A549 (cell line): ENCODE results near the gene NKAIN4. TPM values are rescaled to one million over a fixed set of nuclear protein-coding genes. Genes with fewer than 3 reads are reported as not detected.

Source experiments
- ATAC-seq, 2 experiments: fragments of 200-7000 bp in 1 of 2; fragments of >200 bp in 1 of 2; cut with Nextera tagmentation in 1 of 2; cut with Tn5 transposase in 1 of 2; 3 replicates each; pipeline versions ENCODE4 v1.8.0 to v1.9.1; 2018 to 2020; ENCODE audit warnings: mild to moderate bottlenecking in 1 of 2, moderate library complexity in 1 of 2
- CTCF ChIA-PET: fragments of 300-600 bp; sonication (Branson Sonifier 250); formaldehyde crosslinking; extraction: SDS; loops from one replicate; lab custom pipeline; 2021; ENCODE audit warnings: antibody characterized with exemption, inconsistent platforms; lab: Yijun Ruan, JAX
- POLR2A ChIA-PET: fragments of 350-600 bp; formaldehyde crosslinking; extraction: SDS; loops from one replicate; lab custom pipeline; 2021; ENCODE audit warnings: antibody characterized with exemption, inconsistent platforms; lab: Yijun Ruan, JAX
- DNase-seq, 2 experiments: peaks; one replicate each; pipeline versions ENCODE4 v3.0.0 to v3.0.0-alpha.2; 2011 to 2016; ENCODE audit warnings: low read depth in 1 of 2, low spot score in 1 of 2
- FAIRE-seq: peaks from 2 replicates; lab custom pipeline; 2011; peaks lifted over from hg19 to GRCh38; lab: Jason Lieb, UNC
- H3K27ac ChIP-seq, 2 experiments: fragments of >200 bp; sonication (Bioruptor Twin); formaldehyde crosslinking; 3 replicates each; pipeline ENCODE4 v1.5.1; 2016 to 2017
- H3K4me1 ChIP-seq: fragments of >200 bp; sonication (Bioruptor Twin); formaldehyde crosslinking; 3 replicates; pipeline ENCODE4 v1.6.1; 2016
- H3K4me2 ChIP-seq: fragments of >200 bp; sonication (Bioruptor Twin); formaldehyde crosslinking; 3 replicates; pipeline ENCODE4 v1.6.1; 2016
- H3K4me3 ChIP-seq: fragments of >200 bp; sonication (Bioruptor Twin); formaldehyde crosslinking; 3 replicates; pipeline ENCODE4 v1.5.1; 2016
- H3K9me3 ChIP-seq: fragments of >200 bp; sonication (Bioruptor Twin); formaldehyde crosslinking; 3 replicates; pipeline ENCODE4 v1.6.1; 2016
- ATOH8 ChIP-seq: fragments of 250-450 bp; sonication (Bioruptor Pico); IDR thresholded peaks from 2 replicates; pipeline ENCODE4 v1.5.0; 2020; ENCODE audit warnings: low read depth, mild to moderate bottlenecking, moderate library complexity
- BHLHE40 ChIP-seq: IDR thresholded peaks from 2 replicates; pipeline ENCODE4 v1.6.1; 2012; ENCODE audit warnings: low read depth, low read length, inconsistent platforms
- CHD2 ChIP-seq: fragments of 150-350 bp; IDR thresholded peaks from 2 replicates; pipeline ENCODE4 v1.6.1; 2014; ENCODE audit warnings: low read length; ENCODE audit not compliant: partially characterized antibody
- E2F6 ChIP-seq: IDR thresholded peaks from 2 replicates; pipeline ENCODE4 v1.6.1; 2012; ENCODE audit warnings: low read depth, borderline replicate concordance
- EHF ChIP-seq: fragments of 250-450 bp; sonication (Bioruptor Pico); IDR thresholded peaks from 2 replicates; pipeline ENCODE4 v1.5.0; 2020; ENCODE audit warnings: mild to moderate bottlenecking
- ESRRA ChIP-seq: fragments of 150-350 bp; IDR thresholded peaks from 2 replicates; pipeline ENCODE4 v1.6.1; 2014; ENCODE audit warnings: mild to moderate bottlenecking, low read length, borderline replicate concordance
- HES2 ChIP-seq: fragments of >200 bp; sonication (Bioruptor Twin); formaldehyde crosslinking; IDR thresholded peaks from 2 replicates; pipeline ENCODE4 v1.6.1; 2016
- HMGXB4 ChIP-seq: fragments of 250-450 bp; sonication (Bioruptor Pico); IDR thresholded peaks from 2 replicates; pipeline ENCODE4 v1.5.0; 2021; ENCODE audit warnings: mild to moderate bottlenecking, moderate library complexity, borderline replicate concordance
- HOXA7 ChIP-seq: fragments of 250-450 bp; sonication (Bioruptor Pico); IDR thresholded peaks from 2 replicates; pipeline ENCODE4 v1.5.0; 2020; ENCODE audit warnings: mild to moderate bottlenecking, moderate library complexity
- HOXB13 ChIP-seq: fragments of 250-450 bp; sonication (Bioruptor Pico); IDR thresholded peaks from 2 replicates; pipeline ENCODE4 v1.5.0; 2020; ENCODE audit warnings: low read depth, mild to moderate bottlenecking, moderate library complexity
- NR3C1 ChIP-seq: fragments of >200 bp; sonication (Bioruptor Twin); formaldehyde crosslinking; IDR thresholded peaks from 3 replicates; pipeline ENCODE4 v1.6.1; 2017
- PBX3 ChIP-seq: IDR thresholded peaks from 2 replicates; pipeline ENCODE4 v1.6.1; 2012
- PHF8 ChIP-seq: fragments of 200-600 bp; sonication (generic); IDR thresholded peaks from 2 replicates; pipeline ENCODE4 v1.6.1; 2016; ENCODE audit warnings: low read depth, mild to moderate bottlenecking, antibody characterized with exemption, moderate library complexity, borderline replicate concordance
- POLR2A ChIP-seq: IDR thresholded peaks from 2 replicates; pipeline ENCODE4 v1.6.1; 2012; ENCODE audit warnings: mild to moderate bottlenecking, low read length
- REST ChIP-seq: fragments of 200-600 bp; sonication (generic); IDR thresholded peaks from 2 replicates; pipeline ENCODE4 v1.6.1; 2016; ENCODE audit warnings: antibody characterized with exemption, mild to moderate bottlenecking, moderate library complexity
- SMC3 ChIP-seq: fragments of >200 bp; sonication (Bioruptor Twin); formaldehyde crosslinking; IDR thresholded peaks from 3 replicates; pipeline ENCODE4 v1.6.1; 2018; ENCODE audit warnings: inconsistent platforms
- TP53 ChIP-seq: fragments of 250-450 bp; sonication (Bioruptor Pico); IDR thresholded peaks from 2 replicates; pipeline ENCODE4 v1.5.0; 2021; ENCODE audit warnings: mild to moderate bottlenecking, moderate library complexity
- ZFP36 ChIP-seq: fragments of 450-650 bp; IDR thresholded peaks from 2 replicates; pipeline ENCODE4 v1.6.1; 2014; ENCODE audit warnings: borderline replicate concordance; ENCODE audit not compliant: partially characterized antibody
- WGBS: methylation state at CpG from one replicate; pipeline ENCODE4 v1.1.6; 2017; ENCODE audit errors: missing lambda C conversion rate; 5-methylcytosine and 5-hydroxymethylcytosine counted together
- polyA plus RNA-seq, 4 experiments: library from polyadenylated mRNA; depleted of rRNA in 3 of 4; stranded (reverse); fragments of >200 nt; fragmentation: RNase III in 1 of 4; extraction: RNeasy Plus Mini Kit Qiagen cat#74134 plus additional on column Dnase treatment in 1 of 4; gene quantifications; 2 replicates in 3 of 4; 3 replicates in 1 of 4; pipeline ENCODE4 v1.2.3, GENCODE V29; 2011 to 2017

Gene NKAIN4
- polyA plus RNA-seq, 2 of the 4 experiments (the other 2 are of a cell fraction), result 5.8 to 9.7 TPM

- Histone ChIP-seq H3K9me3 (no peaks in the 10 kb centered on the region), H3K4me3 (no peak overlapping the region), H3K4me2 (no peak overlapping the region), H3K4me1 (peaks cover 32% of the 10 kb centered on the region), H3K27ac (peak overlapping the region in 1 of 2 experiments; percentile 51; a peak in 1 of 6 replicates)
- FAIRE-seq (no peak), ATAC-seq (no peak), DNase-seq (no peak)
- no peak for TF ChIP-seq HMGXB4 (CRISPR knock-in tag)
- no peak for TF ChIP-seq REST
- TF ChIP-seq E2F6, result no peak
- TF ChIP-seq ZFP36, result no peak
- TF ChIP-seq PBX3, result no peak
- POLR2A ChIA-PET, result no interaction called here
- CTCF ChIA-PET, result interaction anchor here (1.5 to 7.8 kb wide), 7 partner anchors 12 to 72 kb away, joined by 6 to 69 read pairs (median 11); partner anchors contain the start of gene BIRC7
- WGBS, result 78% methylated on average over 8 of the region's 8 CpGs
Measured at GRCh38 chr20:63219447-63219821, 34.8 kb downstream of the NKAIN4 start.

GRCh38 chr20:63218701-63219446 is 35.4 kb downstream of the NKAIN4 start:
- WGBS, result 78% methylated on average over 13 of the region's 13 CpGs
- Histone ChIP-seq H3K4me2 (no peak overlapping the region), H3K27ac (peak overlapping the region in 1 of 2 experiments; percentile 51; a peak in 3 of 6 replicates), H3K4me1 (peaks cover 32% of the 10 kb centered on the region), H3K4me3 (no peak overlapping the region), H3K9me3 (no peaks in the 10 kb centered on the region)
- CTCF ChIA-PET, result interaction anchor here (1.9 to 7.8 kb wide), 6 partner anchors 13 to 72 kb away, joined by 6 to 69 read pairs (median 10); partner anchors contain the start of gene BIRC7
- no peak for FAIRE-seq
- no peak for ATAC-seq
- POLR2A ChIA-PET, result no interaction called here
- DNase-seq, result no peak
- TF ChIP-seq REST, result no peak
- no peak for TF ChIP-seq EHF (CRISPR knock-in tag)
- no peak for TF ChIP-seq SMC3
- no peak for TF ChIP-seq TP53 (CRISPR knock-in tag)
- no peak for TF ChIP-seq NR3C1
- no peak for TF ChIP-seq HMGXB4 (CRISPR knock-in tag)
- TF ChIP-seq E2F6, result no peak
- no peak for TF ChIP-seq HOXA7 (CRISPR knock-in tag)
- no peak for TF ChIP-seq POLR2A
- no peak for TF ChIP-seq HES2
- no peak for TF ChIP-seq HOXB13 (CRISPR knock-in tag)
- TF ChIP-seq PHF8, result no peak
- TF ChIP-seq CHD2, result no peak
- no peak for TF ChIP-seq ESRRA
- TF ChIP-seq BHLHE40, result no peak
- no peak for TF ChIP-seq ATOH8
